ENCODE results near the gene SLC35F3.

SLC35F3 gene

GRCh38 chr1:233975486-233975885 is 71.0 kb downstream of the SLC35F3 start:
- DNase-seq = no peak

- DNase-seq = no peak
These were observed 76.7 kb downstream of the SLC35F3 start for GRCh38 chr1:233981042-233981675.

- DNase-seq = no peak
These were observed 78.5 kb downstream of the SLC35F3 start for GRCh38 chr1:233982827-233983518.

- DNase-seq = no peak
These were observed 79.3 kb downstream of the SLC35F3 start for GRCh38 chr1:233983811-233984210.

GRCh38 chr1:233988963-233989696 is 84.7 kb downstream of the SLC35F3 start:
- DNase-seq = no peak

GRCh38 chr1:233990486-233990885 is 86.0 kb downstream of the SLC35F3 start:
- DNase-seq = no peak

GRCh38 chr1:233993651-233994050 is 89.2 kb downstream of the SLC35F3 start:
- DNase-seq = no peak

- no peak for DNase-seq
These were observed 89.6 kb downstream of the SLC35F3 start for GRCh38 chr1:233994112-233994511.

GRCh38 chr1:233998456-233998855 is 94.0 kb downstream of the SLC35F3 start:
- no peak for DNase-seq

GRCh38 chr1:233998891-233999290 is 94.4 kb downstream of the SLC35F3 start:
- no peak for DNase-seq

GRCh38 chr1:234000557-234001041 is 96.1 kb downstream of the SLC35F3 start:
- DNase-seq = no peak

- no peak for DNase-seq
These were observed 97.3 kb downstream of the SLC35F3 start for GRCh38 chr1:234001817-234002216.

- no peak for DNase-seq
These were observed 100.1 kb downstream of the SLC35F3 start for GRCh38 chr1:234004591-234004990.

- DNase-seq = no peak
These were observed 103.2 kb downstream of the SLC35F3 start for GRCh38 chr1:234007684-234008083.

- DNase-seq = no peak
These were observed 104.1 kb downstream of the SLC35F3 start for GRCh38 chr1:234008591-234008990.

GRCh38 chr1:234009668-234010067 is 105.2 kb downstream of the SLC35F3 start:
- DNase-seq = no peak

- DNase-seq = no peak
These were observed 109.7 kb downstream of the SLC35F3 start for GRCh38 chr1:234014208-234014607.

GRCh38 chr1:234018816-234019215 is 114.3 kb downstream of the SLC35F3 start:
- no peak for DNase-seq

GRCh38 chr1:234019387-234019786 is 114.9 kb downstream of the SLC35F3 start:
- no peak for DNase-seq

GRCh38 chr1:234022302-234022701 is 117.8 kb downstream of the SLC35F3 start:
- no peak for DNase-seq

GRCh38 chr1:234039603-234040002 is 135.1 kb downstream of the SLC35F3 start:
- no peak for DNase-seq

GRCh38 chr1:234040446-234041317 is 136.2 kb downstream of the SLC35F3 start:
- DNase-seq = no peak

- DNase-seq = no peak
These were observed 139.6 kb downstream of the SLC35F3 start for GRCh38 chr1:234044079-234044478.
